MM.1S (cell line): ENCODE data around the gene ANXA2.

Source experiments
- DNase-seq: peaks from one replicate; pipeline ENCODE4 v3.0.0-alpha.2; 2015
- H2AFZ ChIP-seq: fragments of 300-600 bp; sonication (generic); 2 replicates; pipeline ENCODE4 v1.6.0; 2016; ENCODE audit warnings: antibody characterized with exemption, low read length
- H3F3A ChIP-seq: fragments of 300-600 bp; sonication (generic); 2 replicates; pipeline ENCODE4 v1.6.1; 2016; ENCODE audit warnings: mild to moderate bottlenecking, antibody characterized with exemption, low read length, moderate library complexity, mixed read lengths; ENCODE audit not compliant: insufficient read depth
- H3K27ac ChIP-seq: fragments of 300-600 bp; sonication (generic); 2 replicates; pipeline ENCODE4 v1.5.1; 2016; ENCODE audit warnings: mild to moderate bottlenecking, low read length
- H3K27me3 ChIP-seq: fragments of 300-600 bp; sonication (generic); replicated peaks from 2 replicates; pipeline ENCODE4 v1.6.0; 2016; ENCODE audit warnings: low read length; ENCODE audit not compliant: insufficient read depth
- H3K36me3 ChIP-seq: fragments of 300-600 bp; sonication (generic); replicated peaks from 2 replicates; pipeline ENCODE4 v1.6.1; 2016; ENCODE audit warnings: mild to moderate bottlenecking, low read length, mixed read lengths; ENCODE audit not compliant: insufficient read depth
- H3K4me1 ChIP-seq: fragments of 300-600 bp; sonication (generic); 2 replicates; pipeline ENCODE4 v1.6.1; 2016; ENCODE audit warnings: low read length, mixed read lengths
- H3K4me2 ChIP-seq: fragments of 300-600 bp; sonication (generic); 2 replicates; pipeline ENCODE4 v1.6.0; 2016; ENCODE audit warnings: low read depth, low read length
- H3K4me3 ChIP-seq: fragments of 300-600 bp; sonication (generic); 2 replicates; pipeline ENCODE4 v1.5.1; 2016; ENCODE audit warnings: low read length, mixed read lengths
- H3K79me2 ChIP-seq: fragments of 300-600 bp; sonication (generic); 2 replicates; pipeline ENCODE4 v1.6.1; 2016; ENCODE audit warnings: mixed run types, low read length, mixed read lengths
- H3K9ac ChIP-seq: fragments of 300-600 bp; sonication (generic); 2 replicates; pipeline ENCODE4 v1.6.1; 2016; ENCODE audit warnings: low read length, mixed read lengths
- H3K9me2 ChIP-seq: fragments of 300-600 bp; sonication (generic); replicated peaks from 2 replicates; pipeline ENCODE4 v1.6.1; 2016; ENCODE audit warnings: mild to moderate bottlenecking, low read length, mixed read lengths; ENCODE audit not compliant: insufficient read depth
- H3K9me3 ChIP-seq: fragments of 300-600 bp; sonication (generic); replicated peaks from 2 replicates; pipeline ENCODE4 v1.6.1; 2016; ENCODE audit warnings: mild to moderate bottlenecking, low read length, mixed read lengths; ENCODE audit not compliant: insufficient read depth
- H4K20me1 ChIP-seq: fragments of 300-600 bp; sonication (generic); 2 replicates; pipeline ENCODE4 v1.6.1; 2016; ENCODE audit warnings: mild to moderate bottlenecking, low read length, moderate library complexity, mixed read lengths; ENCODE audit not compliant: insufficient read depth
- EZH2 ChIP-seq: fragments of 300-600 bp; sonication (generic); optimal IDR thresholded peaks from 2 replicates; pipeline ENCODE3; 2017; ENCODE audit warnings: low read depth, mild to moderate bottlenecking, antibody characterized with exemption, low read length, mixed read lengths
- EZH2phosphoT487 ChIP-seq: fragments of 300-600 bp; sonication (generic); IDR thresholded peaks from 2 replicates; pipeline ENCODE4 v1.6.1; 2018; ENCODE audit warnings: antibody characterized with exemption, low read length
- TF ChIP-seq, protein P1 (sequence below): fragments of 300-600 bp; sonication (generic); IDR thresholded peaks from 2 replicates; pipeline ENCODE4 v1.5.1; 2016; ENCODE audit warnings: antibody characterized with exemption, low read length, mixed read lengths

ANXA2 gene

DNA sequence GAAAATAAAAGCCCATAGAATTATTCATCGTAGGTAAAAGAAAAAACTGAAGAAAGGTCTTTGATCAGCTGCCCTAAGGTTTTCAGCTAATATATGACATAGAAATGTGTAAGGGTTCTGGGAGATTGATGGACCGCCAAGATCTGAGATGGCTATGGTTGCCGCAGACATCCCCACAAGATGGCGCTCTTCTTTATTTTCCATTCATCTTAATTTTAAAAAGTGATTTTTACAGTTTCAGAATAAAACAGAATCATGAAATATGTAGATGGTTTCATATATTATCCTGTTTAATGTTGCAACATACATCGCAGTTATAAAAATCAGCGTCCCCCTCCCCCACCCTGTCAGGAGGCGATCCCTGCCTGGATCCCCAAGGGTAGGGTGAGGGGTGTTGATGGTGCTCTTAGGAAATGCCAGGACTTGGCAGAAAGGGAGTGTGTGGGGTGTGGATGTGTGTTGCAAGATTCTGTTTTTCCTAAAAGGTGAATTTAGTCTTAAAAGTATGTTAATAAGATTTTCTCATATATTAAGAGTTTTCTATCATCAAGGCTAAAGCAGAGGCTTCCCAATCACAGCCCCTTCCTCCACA, 68.8 kb downstream of the ANXA2 start:
- Histone ChIP-seq H3K9me3 (no peaks in the 10 kb centered on the region), H3F3A (no peaks in the 10 kb centered on the region), H3K9ac (no peak overlapping the region), H3K4me2 (no peak overlapping the region), H3K36me3 (no peaks in the 10 kb centered on the region), H3K9me2 (no peaks in the 10 kb centered on the region), H3K79me2 (no peaks in the 10 kb centered on the region), H4K20me1 (no peaks in the 10 kb centered on the region), H3K27me3 (no peaks in the 10 kb centered on the region), H3K4me3 (no peak overlapping the region), H2AFZ (no peak overlapping the region), H3K27ac (no peak overlapping the region), H3K4me1 (no peaks in the 10 kb centered on the region)
- DNase-seq, result peak; percentile 10
- TF ChIP-seq EZH2 (no peak), EZH2phosphoT487 (no peak)
- TF ChIP-seq, protein P1, sequence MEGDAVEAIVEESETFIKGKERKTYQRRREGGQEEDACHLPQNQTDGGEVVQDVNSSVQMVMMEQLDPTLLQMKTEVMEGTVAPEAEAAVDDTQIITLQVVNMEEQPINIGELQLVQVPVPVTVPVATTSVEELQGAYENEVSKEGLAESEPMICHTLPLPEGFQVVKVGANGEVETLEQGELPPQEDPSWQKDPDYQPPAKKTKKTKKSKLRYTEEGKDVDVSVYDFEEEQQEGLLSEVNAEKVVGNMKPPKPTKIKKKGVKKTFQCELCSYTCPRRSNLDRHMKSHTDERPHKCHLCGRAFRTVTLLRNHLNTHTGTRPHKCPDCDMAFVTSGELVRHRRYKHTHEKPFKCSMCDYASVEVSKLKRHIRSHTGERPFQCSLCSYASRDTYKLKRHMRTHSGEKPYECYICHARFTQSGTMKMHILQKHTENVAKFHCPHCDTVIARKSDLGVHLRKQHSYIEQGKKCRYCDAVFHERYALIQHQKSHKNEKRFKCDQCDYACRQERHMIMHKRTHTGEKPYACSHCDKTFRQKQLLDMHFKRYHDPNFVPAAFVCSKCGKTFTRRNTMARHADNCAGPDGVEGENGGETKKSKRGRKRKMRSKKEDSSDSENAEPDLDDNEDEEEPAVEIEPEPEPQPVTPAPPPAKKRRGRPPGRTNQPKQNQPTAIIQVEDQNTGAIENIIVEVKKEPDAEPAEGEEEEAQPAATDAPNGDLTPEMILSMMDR, result peak; percentile 73

DNA sequence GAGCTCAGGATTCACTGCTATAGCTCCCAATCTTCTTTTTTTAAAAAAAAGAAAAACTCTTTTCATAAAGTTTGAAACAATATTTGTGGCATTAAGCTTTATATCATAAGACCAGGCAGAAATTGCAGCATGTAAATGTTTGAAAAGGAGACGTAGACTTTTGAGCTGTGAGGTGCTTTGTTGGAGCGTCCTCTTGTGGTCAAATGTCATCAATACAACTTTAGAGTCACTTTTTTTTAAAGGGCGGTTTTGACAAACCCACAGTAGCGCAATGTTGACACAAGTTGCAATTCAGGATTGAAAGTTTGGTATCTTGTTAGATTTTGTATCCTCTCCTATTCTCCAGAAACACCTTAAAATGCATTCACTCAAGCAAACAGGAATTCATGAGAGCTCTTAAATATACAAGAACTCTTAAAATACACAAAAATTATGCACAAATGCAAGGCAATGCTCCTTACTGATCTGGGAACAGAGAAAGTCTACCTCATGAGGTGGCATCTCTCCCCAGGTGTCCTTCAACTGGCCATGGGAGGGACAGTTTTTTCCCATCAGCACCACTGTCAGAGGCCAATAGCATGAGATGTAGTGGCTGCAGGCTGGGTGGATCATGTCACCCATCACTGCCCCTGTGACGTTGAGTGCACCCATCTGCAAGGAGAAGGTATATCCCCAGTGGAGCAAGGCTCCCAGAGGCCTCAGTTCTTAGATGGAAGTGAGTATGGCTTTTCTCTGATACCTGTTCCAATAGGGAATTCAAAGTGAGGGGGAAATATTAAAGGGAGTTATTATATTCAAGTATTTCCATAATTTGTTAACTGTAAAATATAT, 70.7 kb downstream of the ANXA2 start:
- TF ChIP-seq EZH2, result no peak
- TF ChIP-seq, protein P1, result peak; percentile 86
- no peak for TF ChIP-seq EZH2phosphoT487
- Histone ChIP-seq H3K4me2 (no peak overlapping the region), H3K4me3 (no peak overlapping the region), H4K20me1 (no peaks in the 10 kb centered on the region), H3K36me3 (no peaks in the 10 kb centered on the region), H3K9me2 (no peaks in the 10 kb centered on the region), H3K27me3 (no peaks in the 10 kb centered on the region), H3K4me1 (no peaks in the 10 kb centered on the region), H3K79me2 (no peaks in the 10 kb centered on the region), H3F3A (no peaks in the 10 kb centered on the region), H3K9ac (no peak overlapping the region), H3K9me3 (no peaks in the 10 kb centered on the region), H3K27ac (no peak overlapping the region), H2AFZ (no peak overlapping the region)
- peak; percentile 74 for DNase-seq

DNA sequence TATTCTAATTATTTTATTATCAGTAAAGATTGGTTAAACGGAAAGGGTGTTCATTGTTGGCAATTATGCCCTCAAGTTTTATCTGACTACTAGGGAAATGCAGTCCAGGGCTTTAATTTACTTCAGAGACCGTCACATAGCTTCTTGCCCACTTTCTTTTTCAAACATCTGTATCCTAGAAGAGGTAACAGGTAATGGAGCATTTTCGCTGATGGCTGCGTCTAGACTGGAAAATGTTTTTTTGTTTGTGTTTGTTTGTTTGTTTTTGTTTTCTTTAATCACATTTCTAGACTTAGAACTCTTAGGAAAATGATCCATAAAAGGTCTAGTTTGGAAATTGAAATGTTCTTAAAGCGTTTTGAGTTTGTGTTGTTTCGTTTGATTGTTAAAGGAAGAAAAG, 71.4 kb downstream of the ANXA2 start:
- Histone ChIP-seq H3K9ac (no peak overlapping the region), H3K4me1 (no peaks in the 10 kb centered on the region)
- DNase-seq, result no peak

More for the DNA sequence above, 71.4 kb downstream of the ANXA2 start:
- Histone ChIP-seq H3K36me3 (no peaks in the 10 kb centered on the region), H3K27me3 (no peaks in the 10 kb centered on the region), H3K79me2 (no peaks in the 10 kb centered on the region), H3K27ac (no peak overlapping the region), H2AFZ (no peak overlapping the region), H4K20me1 (no peaks in the 10 kb centered on the region), H3F3A (no peaks in the 10 kb centered on the region), H3K9me3 (no peaks in the 10 kb centered on the region), H3K9me2 (no peaks in the 10 kb centered on the region), H3K4me2 (no peak overlapping the region), H3K4me3 (no peak overlapping the region)
- TF ChIP-seq EZH2, result no peak
- TF ChIP-seq EZH2phosphoT487, result no peak
- TF ChIP-seq, protein P1, result no peak
